GM12801 (cell line): Measurements from ENCODE around the gene CHTOP.

Experiments used
- TF ChIP-seq, protein P1 (sequence below): IDR thresholded peaks from one replicate; pipeline ENCODE4 v1.5.1; 2011; ENCODE audit warnings: control low read depth; ENCODE audit not compliant: insufficient read length; ENCODE audit errors: extremely low read depth

The CHTOP gene

DNA sequence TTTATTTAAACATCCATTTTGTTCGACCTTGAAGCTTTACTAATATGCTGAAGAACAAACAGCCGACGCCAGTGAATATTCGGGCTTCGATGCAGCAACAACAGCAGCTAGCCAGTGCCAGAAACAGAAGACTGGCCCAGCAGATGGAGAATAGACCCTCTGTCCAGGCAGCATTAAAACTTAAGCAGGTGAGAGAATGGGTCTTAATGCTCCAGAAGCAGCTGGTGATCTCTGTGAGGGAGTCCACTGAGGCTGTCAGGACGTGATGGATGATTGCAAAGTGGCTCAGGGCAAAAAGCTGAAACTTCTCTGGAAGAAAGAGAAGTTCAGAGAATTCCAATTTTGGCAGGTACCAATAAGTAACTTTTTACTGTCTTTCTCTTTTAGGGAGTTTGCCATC, 4.4 kb downstream of the CHTOP start:
- TF ChIP-seq, protein P1, sequence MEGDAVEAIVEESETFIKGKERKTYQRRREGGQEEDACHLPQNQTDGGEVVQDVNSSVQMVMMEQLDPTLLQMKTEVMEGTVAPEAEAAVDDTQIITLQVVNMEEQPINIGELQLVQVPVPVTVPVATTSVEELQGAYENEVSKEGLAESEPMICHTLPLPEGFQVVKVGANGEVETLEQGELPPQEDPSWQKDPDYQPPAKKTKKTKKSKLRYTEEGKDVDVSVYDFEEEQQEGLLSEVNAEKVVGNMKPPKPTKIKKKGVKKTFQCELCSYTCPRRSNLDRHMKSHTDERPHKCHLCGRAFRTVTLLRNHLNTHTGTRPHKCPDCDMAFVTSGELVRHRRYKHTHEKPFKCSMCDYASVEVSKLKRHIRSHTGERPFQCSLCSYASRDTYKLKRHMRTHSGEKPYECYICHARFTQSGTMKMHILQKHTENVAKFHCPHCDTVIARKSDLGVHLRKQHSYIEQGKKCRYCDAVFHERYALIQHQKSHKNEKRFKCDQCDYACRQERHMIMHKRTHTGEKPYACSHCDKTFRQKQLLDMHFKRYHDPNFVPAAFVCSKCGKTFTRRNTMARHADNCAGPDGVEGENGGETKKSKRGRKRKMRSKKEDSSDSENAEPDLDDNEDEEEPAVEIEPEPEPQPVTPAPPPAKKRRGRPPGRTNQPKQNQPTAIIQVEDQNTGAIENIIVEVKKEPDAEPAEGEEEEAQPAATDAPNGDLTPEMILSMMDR, result no peak

DNA sequence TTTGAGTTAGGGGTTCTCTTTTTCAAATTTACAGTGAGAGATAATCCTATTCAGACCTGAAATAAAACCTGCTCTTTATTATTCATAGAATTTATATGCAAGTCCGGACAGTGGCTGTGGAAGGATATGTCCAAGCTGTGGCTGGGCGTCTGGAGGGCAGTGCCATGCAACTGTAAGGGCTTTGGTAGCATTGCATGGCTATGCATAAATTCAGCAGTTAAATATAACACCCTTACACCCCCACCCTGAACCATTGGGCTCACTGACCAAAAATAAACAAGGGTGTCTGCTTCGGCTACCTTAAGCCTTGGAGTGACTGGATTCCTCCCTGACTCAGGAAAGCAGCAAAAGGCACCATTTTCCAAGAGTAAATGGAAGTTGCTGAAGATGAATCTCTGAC, 5.4 kb downstream of the CHTOP start:
- TF ChIP-seq, protein P1, result no peak

DNA sequence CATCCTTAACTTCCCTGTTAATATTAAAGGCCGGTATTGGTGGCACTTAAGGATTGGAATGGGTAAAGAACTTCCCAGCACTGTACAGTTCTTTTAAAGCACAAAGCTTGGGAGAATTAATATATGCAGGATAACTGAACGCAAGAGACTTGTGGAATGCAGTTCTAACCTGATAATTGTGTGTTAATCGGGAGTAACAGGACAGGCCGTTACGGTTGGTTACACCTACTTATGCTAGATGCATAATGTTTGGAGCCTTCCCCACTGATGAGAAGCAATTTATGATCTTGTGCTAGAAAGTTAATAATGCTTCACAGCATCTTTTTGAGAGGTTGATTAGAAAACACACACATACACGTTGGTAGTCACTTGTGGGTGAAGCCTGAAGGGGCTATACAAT, 7.0 kb downstream of the CHTOP start:
- TF ChIP-seq, protein P1, result no peak

DNA sequence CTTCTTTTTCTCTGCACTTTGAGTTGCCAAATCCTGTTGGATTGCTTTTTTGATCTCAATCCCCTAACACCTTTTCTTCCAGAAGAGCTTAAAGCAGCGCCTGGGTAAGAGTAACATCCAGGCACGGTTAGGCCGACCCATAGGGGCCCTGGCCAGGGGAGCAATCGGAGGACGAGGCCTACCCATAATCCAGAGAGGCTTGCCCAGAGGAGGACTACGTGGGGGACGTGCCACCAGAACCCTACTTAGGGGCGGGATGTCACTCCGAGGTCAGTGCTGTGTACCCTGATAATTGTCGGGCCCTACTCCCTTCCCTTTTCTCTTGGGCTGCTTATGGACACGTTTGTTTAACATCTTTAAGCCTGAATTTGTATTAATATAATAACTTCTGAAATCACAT, 8.3 kb downstream of the CHTOP start:
- TF ChIP-seq, protein P1, result no peak

DNA sequence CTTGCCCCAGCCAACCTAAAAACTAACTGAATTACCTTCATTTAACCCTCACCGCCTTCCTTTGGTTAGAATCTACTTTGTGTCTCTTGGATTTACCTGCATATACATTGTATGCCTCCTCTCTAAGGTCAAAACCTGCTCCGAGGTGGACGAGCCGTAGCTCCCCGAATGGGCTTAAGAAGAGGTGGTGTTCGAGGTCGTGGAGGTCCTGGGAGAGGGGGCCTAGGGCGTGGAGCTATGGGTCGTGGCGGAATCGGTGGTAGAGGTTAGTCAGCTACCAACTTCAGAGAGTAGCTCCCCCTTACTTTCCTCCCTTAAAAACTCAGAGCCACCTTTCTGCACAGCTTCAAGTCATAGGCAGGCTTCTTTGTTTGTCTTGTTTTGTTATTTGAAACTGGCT, 9.2 kb downstream of the CHTOP start:
- TF ChIP-seq, protein P1, result no peak

DNA sequence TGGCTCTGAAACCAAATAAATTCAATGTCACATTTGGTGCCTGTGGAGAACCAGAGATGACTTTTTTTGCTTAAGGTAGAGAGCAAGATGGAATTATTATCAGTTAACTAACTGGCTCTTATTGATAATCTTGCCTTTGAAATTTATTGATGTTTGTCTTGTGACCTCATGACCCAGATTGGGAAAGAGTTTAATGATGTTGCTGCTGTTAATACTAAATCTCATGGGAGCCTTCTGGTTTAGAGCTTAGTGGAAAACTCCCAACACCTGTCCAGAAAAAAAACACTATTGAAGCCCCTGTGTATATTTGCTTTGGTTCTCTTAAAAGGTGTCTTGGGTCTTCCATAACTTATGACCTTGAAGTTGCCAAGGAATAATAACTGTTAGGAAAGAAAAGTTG, 9.9 kb downstream of the CHTOP start:
- TF ChIP-seq, protein P1, result no peak

DNA sequence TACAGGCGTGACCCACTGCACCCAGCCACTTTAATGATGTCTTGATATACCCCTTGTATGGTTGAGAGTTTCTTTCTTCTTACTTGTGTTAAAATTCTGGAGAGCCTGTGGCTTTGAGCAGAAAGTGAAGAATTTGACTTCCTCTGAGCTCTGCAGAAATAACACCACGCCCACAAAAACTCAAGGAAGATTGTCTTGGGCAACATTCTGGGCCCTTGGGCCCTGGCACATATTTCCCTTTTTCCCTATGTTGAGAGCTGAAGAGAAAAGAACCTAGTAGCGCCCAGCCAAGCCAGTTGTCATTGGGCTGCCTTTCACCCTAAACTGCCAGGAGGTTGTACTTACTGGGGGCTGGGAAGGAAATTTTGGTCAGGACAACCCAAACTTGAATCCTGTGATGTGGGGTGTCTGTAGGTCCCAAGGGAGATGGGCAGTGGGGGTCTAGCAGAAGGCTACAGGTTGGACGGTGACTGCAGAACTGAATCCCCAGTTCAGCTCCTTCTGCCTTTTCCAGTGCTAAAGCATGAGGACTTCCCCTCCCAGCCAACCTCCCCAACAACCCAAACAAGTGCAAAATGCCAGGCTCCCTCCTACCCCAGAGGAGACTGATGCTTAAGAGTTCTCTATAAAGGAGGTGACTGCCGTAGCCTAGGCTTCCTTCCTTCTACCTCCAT, 12.9 kb downstream of the CHTOP start:
- TF ChIP-seq, protein P1, result no peak
